NOMO-1 treated with DMSO at 0.1 percent for 48 hours (cell line): ENCODE measurements around the gene CTPS2.
A peak's percentile ranks its signal among the peaks of the same experiment; 100 is the strongest.
"Not testable (repeated sequence)": the region's sequence is repeated elsewhere in the genome, so short reads cannot be mapped to it uniquely, and the experiment has no call there.

Source experiments
- DNase-seq: peaks from one replicate; lab custom pipeline; 2025; ENCODE audit not compliant: unreplicated experiment; lab: John Stamatoyannopoulos, UW

The CTPS2 gene, protein sequence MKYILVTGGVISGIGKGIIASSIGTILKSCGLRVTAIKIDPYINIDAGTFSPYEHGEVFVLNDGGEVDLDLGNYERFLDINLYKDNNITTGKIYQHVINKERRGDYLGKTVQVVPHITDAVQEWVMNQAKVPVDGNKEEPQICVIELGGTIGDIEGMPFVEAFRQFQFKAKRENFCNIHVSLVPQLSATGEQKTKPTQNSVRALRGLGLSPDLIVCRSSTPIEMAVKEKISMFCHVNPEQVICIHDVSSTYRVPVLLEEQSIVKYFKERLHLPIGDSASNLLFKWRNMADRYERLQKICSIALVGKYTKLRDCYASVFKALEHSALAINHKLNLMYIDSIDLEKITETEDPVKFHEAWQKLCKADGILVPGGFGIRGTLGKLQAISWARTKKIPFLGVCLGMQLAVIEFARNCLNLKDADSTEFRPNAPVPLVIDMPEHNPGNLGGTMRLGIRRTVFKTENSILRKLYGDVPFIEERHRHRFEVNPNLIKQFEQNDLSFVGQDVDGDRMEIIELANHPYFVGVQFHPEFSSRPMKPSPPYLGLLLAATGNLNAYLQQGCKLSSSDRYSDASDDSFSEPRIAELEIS

DNA sequence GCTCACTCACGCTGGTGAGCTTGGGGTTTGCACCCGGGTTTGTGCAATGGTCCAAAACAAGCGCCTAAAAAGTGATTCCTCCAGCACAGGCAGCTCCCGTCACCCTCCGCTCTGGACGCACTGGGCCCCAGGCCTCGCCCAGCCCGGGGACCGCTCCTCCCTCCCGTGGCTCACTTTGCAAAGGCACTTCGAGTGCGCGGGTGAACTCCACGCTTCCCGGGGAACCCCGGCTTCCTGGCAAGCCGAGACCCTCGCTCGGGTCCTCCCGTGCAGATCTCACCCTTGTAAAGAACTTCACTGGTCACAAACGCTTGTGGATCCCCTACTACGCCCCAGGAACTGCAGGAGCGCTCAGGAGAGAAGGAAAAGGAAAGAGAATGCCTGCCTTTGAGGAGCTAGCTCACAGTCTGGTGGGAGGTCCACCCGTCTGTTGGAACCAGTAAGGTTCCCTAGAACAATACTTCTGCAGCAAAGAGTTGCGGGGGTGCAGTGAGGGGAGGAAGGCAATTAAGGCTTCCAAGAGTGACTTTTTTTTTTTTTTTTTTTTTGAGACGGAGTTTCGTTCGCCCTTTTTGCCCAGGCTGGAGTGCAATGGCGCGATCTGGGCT, at the start of gene CTPS2:
CTPS2 (minus strand) TSS at position 122 of the 608 bp plus-strand sequence. CDS start 9,767 bp downstream, outside the sequence.
- peak; percentile 73 for DNase-seq

DNA sequence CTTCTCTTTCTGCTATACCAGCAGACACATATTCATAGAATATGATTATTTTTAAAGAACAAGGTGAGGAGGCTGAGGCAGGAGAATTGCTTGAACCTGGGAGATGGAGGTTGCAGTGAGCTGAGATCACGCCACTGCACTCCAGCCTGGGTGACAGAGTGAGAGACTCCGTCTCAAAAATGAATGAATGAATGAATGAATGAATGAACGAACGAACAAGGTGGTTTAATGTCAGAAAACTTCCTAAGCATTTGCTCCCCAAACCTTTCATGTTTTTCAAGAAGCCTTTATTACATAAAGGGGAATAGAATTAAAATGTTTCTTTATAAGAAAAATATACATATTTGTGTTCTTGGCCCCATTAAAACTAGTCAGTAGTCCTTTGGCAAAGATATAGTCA, 49.0 kb upstream of the CTPS2 start:
- DNase-seq, result not testable (repeated sequence)

DNA sequence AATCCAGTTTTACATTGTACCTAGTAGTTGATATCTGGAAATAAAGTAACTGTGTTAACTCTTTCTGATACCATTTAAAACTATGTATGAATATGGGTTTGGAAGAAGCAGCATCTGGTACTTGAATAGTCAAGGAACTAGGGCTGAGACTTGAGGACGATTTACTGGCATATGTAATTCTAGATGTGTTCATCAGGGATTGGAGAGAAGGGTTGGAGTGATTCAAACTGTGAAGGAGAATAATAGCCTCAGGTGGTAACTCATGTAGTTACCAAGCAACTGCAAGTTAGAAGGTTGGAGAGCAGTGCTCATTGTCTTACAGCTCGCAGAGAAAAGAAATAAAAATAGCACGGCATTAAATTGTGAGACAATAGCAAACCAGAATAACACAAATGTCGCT, 44.3 kb upstream of the CTPS2 start:
- DNase-seq, result no peak

DNA sequence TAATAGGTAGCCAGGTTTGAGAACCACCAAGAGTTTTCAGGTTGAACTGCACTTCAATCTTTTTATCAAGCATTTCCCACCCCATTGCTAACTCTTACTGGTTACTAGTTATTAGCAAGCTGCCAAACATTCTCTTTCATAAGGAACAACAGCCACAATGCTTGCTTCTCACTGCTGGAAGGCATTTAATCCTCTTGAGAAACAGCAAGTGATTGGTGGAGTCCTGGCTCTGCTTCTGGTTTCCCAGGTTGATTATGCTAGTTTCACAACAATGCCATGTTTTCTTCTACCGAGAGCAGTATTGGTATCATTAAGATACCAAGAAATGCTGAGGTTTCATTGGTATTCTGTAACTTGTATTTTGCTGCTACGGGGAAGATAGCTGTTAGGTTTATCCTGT, 41.5 kb upstream of the CTPS2 start:
- DNase-seq, result no peak

DNA sequence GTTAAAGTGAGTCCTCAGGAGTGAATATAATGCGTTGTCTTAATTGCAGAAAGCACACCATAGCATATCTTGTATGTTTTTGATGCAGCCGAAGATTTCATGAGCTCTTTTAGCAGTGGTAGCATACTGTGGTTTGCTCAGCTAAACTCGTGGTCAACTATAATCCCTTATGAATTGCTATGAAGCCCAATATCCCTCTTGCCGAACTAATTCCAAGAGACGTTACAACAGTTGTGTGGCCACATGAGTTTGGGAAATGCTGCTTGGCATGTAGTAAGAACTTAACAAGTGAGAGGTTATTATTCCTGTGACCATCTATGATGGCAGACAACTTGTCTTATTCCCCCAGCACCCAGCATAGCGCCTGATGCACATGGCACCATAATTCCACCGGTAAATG, 37.7 kb upstream of the CTPS2 start:
- DNase-seq, result no peak

DNA sequence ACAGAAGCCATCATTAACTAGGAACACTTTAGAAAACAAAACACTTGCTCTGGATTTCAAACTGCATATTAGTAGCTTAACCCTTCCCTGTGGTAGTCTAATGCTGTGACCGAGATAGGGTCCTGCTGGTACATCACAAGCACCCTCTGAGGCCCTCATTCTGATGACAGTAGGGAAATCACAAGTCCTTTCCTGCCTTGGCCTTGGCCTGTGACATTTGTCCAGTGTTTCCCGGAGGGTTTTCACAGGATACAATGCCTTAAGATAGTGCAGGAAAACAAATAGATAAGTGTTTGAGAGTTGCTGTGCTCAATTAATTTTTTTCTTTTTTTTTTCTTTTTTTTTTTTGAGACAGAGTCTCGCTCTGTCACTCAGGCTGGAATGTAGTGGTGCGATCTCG, 36.0 kb upstream of the CTPS2 start:
- no peak for DNase-seq

DNA sequence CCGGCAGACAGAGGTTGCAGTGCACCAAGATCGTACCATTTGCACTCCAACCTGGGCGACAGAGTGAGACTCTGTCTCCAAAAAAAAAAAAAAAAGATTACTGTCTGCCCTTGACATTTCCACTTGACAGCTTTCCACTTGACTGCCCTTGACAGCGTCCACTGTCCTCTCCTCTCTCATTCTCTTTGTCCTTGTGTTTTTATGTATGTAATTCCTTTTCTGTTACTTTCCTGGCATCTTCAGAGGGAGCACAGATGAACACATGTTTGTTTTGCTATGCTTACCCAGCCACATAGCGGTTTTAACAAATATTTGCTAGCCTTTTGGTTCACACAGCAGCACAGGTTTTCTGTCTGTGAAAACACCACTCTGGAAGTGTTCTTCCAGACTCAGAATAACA, 33.2 kb upstream of the CTPS2 start:
- no peak for DNase-seq

DNA sequence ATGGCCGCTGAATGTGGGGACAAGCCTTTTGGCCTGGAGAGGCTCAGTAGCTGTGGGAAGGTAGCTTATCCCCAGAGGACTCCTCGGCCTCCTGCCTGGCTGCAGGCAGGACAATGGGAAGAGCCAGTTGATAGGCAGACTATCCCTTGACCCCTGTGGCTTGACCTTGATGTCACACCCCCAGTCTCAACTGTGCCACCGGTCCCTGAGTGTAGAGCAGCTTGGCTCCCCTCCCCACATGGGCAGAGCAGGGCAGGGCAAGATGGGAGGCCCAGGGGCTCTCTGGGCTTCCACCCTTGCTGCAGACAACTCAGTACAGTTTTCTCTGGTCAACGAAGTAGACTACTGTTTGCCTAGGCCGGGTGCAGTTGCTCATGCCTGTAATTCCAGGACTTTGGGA, 32.6 kb upstream of the CTPS2 start:
- DNase-seq, result no peak

DNA sequence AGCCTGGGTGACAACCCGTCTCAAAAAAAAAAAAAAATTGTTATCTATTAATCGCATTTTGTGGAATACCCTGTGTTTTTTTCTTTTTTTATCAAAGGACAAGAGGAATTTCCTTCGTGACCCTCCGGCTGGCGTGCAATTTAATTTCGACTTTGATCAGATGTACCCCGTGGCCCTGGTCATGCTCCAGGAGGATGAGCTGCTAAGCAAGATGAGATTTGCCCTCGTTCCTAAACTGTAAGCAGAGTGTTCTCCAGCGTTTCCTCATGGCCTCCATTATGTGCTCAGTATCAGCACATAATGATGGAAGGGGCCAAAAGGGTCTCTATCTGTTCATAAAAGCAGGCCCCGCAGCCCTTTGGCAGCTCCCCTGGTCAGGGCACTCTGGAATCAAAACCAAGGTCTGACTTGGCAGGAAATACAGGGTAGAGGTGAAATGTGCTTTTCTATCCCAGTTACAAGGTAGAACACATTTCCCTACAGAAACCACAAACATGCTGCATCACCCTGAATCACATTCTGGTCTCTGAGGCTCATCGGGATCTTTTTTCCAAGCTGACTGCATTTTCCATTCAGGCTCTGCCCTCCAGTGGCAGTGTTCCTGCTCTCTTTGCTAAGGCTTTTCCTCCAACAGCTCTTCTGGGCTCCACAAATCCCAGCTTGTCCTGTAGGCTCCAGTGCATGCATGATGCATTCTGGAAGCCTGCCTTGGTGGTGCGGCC, 31.3 kb upstream of the CTPS2 start:
- no peak for DNase-seq

DNA sequence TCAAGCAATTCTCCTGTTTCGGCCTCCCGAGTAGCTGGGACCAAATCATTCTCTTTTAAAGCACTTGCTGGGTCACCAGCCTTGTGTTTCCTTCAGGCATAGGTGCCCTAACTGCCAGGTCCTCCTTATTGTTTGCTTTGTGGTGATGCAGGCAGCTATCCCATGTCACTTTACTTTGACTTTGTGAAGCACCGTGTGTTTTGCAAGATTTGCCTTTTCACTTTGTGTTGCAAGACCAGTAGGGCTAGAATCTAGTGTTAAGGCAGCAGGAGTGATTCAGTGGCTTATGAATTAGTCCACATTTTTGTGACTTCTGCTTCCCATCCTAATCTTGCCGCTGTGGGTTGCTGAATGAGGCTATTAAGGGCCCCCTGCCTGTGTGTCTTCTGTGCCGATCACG, 27.1 kb upstream of the CTPS2 start:
- DNase-seq, result peak; percentile 72

DNA sequence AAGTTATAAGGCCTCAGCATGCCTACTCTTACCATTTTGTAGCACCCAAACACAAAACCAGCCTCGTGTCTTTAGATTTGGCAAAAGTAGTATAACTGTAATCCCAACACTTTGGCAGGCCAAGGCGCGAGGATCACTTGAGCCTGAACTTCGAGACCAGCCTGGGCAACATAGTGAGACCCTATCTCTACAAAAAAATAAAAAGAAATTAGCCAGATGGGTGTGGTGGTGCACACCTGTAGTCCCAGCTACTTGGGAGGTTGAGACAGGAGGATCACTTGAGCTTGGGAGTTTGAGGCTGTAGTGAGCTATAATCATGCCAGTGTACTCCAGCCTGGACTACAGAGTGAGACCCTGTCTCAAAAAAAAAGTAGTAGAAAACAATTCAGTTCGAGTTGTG, 24.6 kb upstream of the CTPS2 start:
- no peak for DNase-seq

DNA sequence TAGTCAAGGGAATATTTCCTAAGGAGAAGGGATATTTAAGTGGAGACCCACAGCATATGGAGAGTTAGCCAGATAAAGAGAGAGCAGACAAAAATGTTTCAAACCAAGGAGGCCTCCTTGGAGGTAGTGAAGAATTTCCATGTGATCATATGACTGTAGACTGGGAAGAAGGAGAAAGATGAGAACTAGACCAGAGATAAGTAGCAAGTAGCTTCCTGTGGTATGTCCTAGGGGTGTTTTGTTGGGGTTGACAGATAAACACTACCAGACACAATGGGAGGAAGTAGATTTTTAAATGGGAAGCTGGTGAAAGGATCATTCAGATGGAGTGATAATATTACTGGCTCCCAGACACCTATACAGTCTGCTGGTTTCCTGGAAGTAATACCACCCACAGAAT, 20.5 kb upstream of the CTPS2 start:
- DNase-seq, result no peak

DNA sequence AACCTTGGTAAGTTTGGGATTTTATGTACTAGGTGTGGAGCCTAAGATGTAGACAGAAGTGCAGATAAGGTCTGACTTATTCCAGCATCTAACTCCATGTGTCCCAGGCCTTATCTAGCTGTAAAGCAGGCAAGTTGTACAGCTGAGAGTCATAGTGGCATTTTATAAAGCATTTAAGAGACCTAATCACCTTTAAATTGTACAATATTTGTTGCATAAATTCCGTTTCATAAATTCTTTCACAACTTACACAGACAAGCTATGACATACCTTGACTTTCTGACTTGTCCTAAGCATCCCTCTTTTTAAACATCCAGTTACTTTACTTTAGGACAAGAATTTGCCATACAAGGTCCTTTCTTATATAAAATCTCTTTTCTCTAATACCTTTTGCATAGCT, 18.0 kb upstream of the CTPS2 start:
- no peak for DNase-seq

DNA sequence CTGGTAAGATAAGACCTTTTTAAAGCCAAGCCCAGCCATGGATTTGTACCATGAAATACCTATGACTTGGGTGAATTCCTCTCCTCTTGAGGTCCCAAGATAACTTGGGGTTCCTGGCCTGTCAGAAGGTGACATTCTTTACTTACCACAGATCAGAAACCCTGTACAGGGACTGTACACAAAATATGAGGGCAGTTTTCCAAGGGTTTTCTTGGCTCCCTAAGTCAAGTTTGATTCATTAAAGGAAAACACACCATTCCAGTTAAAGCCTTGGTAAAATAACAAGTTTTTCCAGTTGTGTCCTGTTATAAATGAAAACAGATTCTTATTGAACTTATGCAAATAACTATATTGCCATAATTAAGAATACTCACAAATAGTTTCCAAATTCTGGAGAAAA, 15.2 kb upstream of the CTPS2 start:
- no peak for DNase-seq

DNA sequence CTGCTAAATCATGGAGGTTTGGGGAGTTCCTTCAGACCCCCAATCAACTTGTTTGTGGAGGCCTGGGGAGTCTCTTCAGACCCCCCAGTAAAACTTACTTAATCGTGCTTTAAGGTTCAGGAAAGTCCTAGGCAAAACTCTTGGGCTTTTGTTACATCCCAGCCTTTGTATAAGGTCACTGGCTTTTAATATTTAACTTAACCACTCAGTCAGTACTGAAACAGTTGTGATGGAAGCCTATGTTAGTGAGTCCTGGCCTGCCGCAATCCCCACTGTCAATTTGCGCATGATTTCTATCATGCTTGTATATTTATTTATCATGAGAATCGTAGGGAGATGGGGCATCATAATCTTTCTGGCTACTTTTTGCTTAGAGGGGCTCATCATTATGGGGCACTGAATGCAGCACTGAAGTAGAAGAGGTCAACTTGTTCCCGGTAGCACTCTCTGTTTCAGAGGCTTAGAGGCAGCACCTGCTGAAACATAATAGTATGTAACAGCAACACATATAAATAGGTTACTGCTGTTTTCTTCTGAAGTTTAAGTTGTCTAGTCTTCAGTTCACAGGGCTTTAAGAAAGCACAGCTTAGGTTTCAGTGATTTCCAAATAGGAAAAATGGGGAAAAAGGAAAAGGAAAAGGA, 14.0 kb upstream of the CTPS2 start:
- DNase-seq, result not testable (repeated sequence)

DNA sequence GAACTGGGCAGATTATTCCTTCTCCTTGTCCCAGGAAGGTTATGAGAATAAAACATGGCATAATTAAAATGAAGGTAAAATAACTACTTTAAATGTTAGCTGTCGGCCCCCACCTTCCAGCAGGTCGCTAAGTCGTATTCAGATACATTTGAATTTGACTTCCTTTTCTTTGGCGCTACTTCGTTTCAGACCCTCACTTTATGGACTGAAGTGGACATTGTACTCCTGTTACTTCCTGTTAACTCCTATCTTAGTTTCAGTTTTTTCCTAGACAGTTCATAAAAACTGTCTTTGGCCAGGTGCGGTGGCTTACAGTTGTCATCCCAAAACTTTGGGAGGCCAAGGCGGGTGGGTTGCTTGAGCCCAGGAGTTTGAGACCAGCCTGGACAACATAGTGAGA, 12.6 kb upstream of the CTPS2 start:
- peak; percentile 8 for DNase-seq

DNA sequence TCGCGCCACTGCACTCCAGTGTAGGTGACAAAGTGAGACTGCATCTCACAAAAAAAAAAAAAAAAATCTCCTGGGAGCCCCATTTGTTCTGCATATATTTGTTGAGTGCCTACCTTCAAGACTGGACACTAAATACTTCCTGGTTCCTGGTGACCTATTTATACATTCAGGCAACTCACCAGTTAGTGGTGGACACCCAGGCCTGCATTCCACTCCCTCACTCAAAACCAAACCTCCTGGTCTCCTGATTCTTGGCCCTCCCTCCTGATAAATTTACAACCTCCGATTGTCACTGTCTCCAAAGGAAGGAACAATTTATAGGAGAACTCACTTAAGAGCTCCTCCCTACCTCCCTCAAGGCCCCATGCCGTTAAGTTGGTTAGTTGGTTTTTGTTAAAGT, 10.0 kb upstream of the CTPS2 start:
- no peak for DNase-seq

DNA sequence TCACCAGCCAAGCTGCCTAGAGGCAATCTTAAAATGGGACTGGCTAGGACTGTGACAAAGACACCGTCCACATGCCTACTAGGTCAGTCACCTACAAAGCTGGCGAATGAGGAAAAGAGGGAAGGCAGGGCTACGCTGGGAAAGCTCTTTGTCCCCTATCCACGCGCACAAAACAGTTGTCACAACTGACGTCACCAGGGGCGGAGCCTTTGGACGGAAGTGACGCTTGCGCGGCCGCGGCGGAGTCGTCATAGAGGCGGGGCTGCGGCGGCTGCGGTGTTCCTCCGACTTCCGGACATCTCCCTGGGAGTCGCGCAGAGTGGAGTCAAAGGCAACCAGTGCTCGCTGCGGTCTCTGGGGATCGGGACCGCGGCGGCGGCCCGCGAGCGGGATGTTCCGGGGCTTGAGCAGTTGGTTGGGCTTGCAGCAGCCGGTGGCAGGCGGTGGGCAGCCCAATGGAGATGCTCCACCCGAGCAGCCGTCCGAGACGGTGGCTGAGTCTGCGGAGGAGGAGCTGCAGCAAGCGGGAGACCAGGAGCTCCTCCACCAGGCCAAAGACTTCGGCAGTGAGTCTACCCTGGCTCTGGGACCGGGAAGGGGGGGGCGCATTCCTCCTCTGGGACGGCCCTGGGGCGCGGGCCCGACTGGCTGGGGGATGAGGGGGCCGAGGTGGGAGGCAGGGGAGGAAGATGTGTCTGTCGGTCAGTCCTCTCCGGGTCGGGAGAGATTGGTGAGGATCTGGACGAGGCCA, 7.0 kb upstream of the CTPS2 start, which contains the start of gene SYAP1:
SYAP1 (plus strand) TSS at position 279 of the 751 bp plus-strand sequence; CDS start at position 392, 113 bp downstream.
- peak; percentile 88 for DNase-seq

DNA sequence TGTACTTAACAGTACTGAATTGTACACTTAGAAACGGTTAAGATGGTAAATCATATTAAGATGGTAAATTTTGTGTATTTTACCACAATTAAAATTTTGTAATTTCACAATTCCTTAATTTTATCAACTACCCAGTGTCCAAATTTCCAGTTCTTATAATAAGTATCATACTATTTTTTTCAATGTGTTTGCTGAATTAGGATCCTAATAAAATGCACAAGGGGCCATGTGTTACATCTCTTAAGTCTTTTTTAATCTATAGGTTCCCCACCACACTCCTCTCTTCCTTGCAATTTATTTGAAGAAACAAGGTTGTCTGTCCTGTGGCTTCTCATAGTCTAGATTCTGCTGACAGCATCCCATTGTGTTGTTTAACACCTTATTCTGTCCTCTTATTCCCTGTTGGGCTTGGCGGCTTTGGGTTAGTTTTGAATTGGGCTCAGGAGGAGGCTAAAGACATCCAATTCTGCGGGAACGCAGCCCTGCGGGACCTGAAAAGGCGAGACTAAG, 6.4 kb upstream of the CTPS2 start:
- DNase-seq, result no peak

DNA sequence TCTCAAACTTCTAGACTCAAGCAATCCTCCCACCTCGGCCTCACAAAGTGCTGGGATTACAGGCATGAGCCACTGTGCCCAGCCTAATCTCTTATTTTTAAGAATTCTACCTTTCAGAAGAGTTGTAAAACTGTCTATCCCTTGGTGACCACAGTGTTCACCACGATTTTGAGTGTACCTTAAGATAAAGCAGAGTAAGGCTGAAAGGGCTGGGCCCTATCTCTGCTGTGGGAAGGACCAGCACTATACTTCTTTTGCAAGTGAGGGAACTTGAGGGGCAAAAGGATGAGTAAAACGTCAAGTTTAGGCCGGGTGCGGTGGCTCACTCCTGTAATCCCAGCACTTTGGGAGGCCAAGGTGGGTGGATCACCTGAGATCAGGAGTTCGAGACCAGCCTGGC, 4.0 kb upstream of the CTPS2 start:
- not testable (repeated sequence) for DNase-seq
